CD14-positive monocyte (primary cell): ENCODE data around the gene PIK3AP1. TPM values are rescaled to one million over a fixed set of nuclear protein-coding genes. Genes with fewer than 3 reads are reported as not detected.

Experiments used
- DNase-seq, 3 donors: peaks; one replicate each; pipeline ENCODE4 v3.0.0-alpha.2; 2011 to 2022
- H2AFZ ChIP-seq: 2 replicates; pipeline ENCODE4 v1.6.0; 2012; ENCODE audit warnings: mild to moderate bottlenecking, low read depth, low read length, inconsistent platforms; ENCODE audit not compliant: insufficient read depth, poor library complexity, severe bottlenecking
- H3K27ac ChIP-seq, 2 donors: 1 replicate in 1 of 2; 2 replicates in 1 of 2; pipeline ENCODE4 v1.5.1; 2012 to 2013; ENCODE audit warnings: low read length in 2 of 2, control low read depth in 1 of 2, inconsistent platforms in 1 of 2, low read depth in 1 of 2, mild to moderate bottlenecking in 1 of 2
- H3K27me3 ChIP-seq, 2 donors: one replicate each; pipeline versions ENCODE4 v1.6.0 to v1.6.1; 2011 to 2013; ENCODE audit warnings: low read length in 2 of 2; ENCODE audit not compliant: control insufficient read depth in 2 of 2, insufficient read depth in 2 of 2
- H3K36me3 ChIP-seq, 2 donors: replicated peaks in 1 of 2; 1 replicate in 1 of 2; 2 replicates in 1 of 2; pipeline versions ENCODE4 v1.5.1 to v1.6.1; 2012 to 2013; ENCODE audit warnings: low read length in 2 of 2, control low read depth in 1 of 2, inconsistent platforms in 1 of 2, mild to moderate bottlenecking in 1 of 2; ENCODE audit not compliant: insufficient read depth in 2 of 2, control insufficient read depth in 1 of 2
- H3K4me1 ChIP-seq, 2 donors: 1 replicate in 1 of 2; 2 replicates in 1 of 2; pipeline versions ENCODE4 v1.5.1 to v1.6.1; 2012 to 2013; ENCODE audit warnings: low read length in 2 of 2, control low read depth in 1 of 2, inconsistent platforms in 1 of 2, mild to moderate bottlenecking in 1 of 2, moderate library complexity in 1 of 2; ENCODE audit not compliant: insufficient read depth in 2 of 2, control insufficient read depth in 1 of 2
- H3K4me2 ChIP-seq: replicated peaks from 2 replicates; pipeline ENCODE3; 2012; ENCODE audit warnings: low read length, moderate library complexity, mild to moderate bottlenecking; ENCODE audit not compliant: poor library complexity, severe bottlenecking; ENCODE audit errors: extremely low read depth
- H3K4me3 ChIP-seq, 3 experiments: fragments of 200-600 bp in 1 of 3; sonication (generic) in 1 of 3; replicated peaks in 1 of 3; 1 replicate in 2 of 3; 2 replicates in 1 of 3; pipeline ENCODE4 v1.5.1; 2011 to 2013; ENCODE audit warnings: low read length in 3 of 3, mild to moderate bottlenecking in 3 of 3, control low read depth in 2 of 3, low read depth in 2 of 3, inconsistent platforms in 1 of 3, moderate library complexity in 1 of 3
- H3K79me2 ChIP-seq: 2 replicates; pipeline ENCODE4 v1.6.0; 2012; ENCODE audit warnings: mild to moderate bottlenecking, control low read depth, inconsistent platforms, low read length, moderate library complexity; ENCODE audit not compliant: insufficient read depth
- H3K9ac ChIP-seq: 2 replicates; pipeline ENCODE4 v1.6.0; 2017; ENCODE audit warnings: low read length, mild to moderate bottlenecking; ENCODE audit not compliant: insufficient read depth, poor library complexity, severe bottlenecking
- H3K9me3 ChIP-seq, 2 donors: replicated peaks in 1 of 2; 1 replicate in 1 of 2; 2 replicates in 1 of 2; pipeline versions ENCODE4 v1.5.1 to v1.6.1; 2012 to 2013; ENCODE audit warnings: low read length in 2 of 2, control low read depth in 1 of 2; ENCODE audit not compliant: control insufficient read depth in 1 of 2, insufficient read depth in 1 of 2
- H4K20me1 ChIP-seq: 2 replicates; pipeline ENCODE4 v1.6.0; 2012; ENCODE audit warnings: mild to moderate bottlenecking, low read length, control low read depth, moderate library complexity; ENCODE audit not compliant: insufficient read depth
- H3K27ac Mint-ChIP-seq, 7 donors: one replicate each; pipeline ENCODE4 v1.8.0; 2020; ENCODE audit warnings: mild to moderate bottlenecking in 7 of 7, mixed read lengths in 7 of 7, moderate library complexity in 6 of 7, inconsistent platforms in 2 of 7
- H3K27me3 Mint-ChIP-seq, 3 donors: one replicate each; pipeline ENCODE4 v1.8.0; 2021 to 2022; ENCODE audit warnings: low read depth in 3 of 3, mild to moderate bottlenecking in 3 of 3, mixed read lengths in 3 of 3, moderate library complexity in 3 of 3, inconsistent platforms in 1 of 3
- H3K36me3 Mint-ChIP-seq, 2 donors: one replicate each; pipeline ENCODE4 v1.8.0; 2020; ENCODE audit warnings: mixed read lengths in 2 of 2, inconsistent platforms in 1 of 2, mild to moderate bottlenecking in 1 of 2
- H3K4me1 Mint-ChIP-seq: one replicate; pipeline ENCODE4 v1.8.0; 2020; ENCODE audit warnings: mild to moderate bottlenecking, mixed read lengths
- H3K4me3 Mint-ChIP-seq, 2 donors: one replicate each; pipeline ENCODE4 v1.8.0; 2020; ENCODE audit warnings: mild to moderate bottlenecking in 2 of 2, mixed read lengths in 2 of 2, moderate library complexity in 1 of 2
- H3K9me3 Mint-ChIP-seq, 7 donors: one replicate each; pipeline ENCODE4 v1.8.0; 2020 to 2022; ENCODE audit warnings: mixed read lengths in 7 of 7, mild to moderate bottlenecking in 6 of 7, moderate library complexity in 6 of 7, inconsistent platforms in 2 of 7
- CTCF ChIP-seq: fragments of 200-600 bp; IDR thresholded peaks from one replicate; pipeline ENCODE4 v1.8.0; 2022; ENCODE audit warnings: antibody characterized with exemption, mild to moderate bottlenecking
- WGBS: methylation state at CpG from one replicate; pipeline ENCODE4 v1.1.5; 2013; ENCODE audit warnings: missing lambda C conversion rate; ENCODE audit not compliant: insufficient coverage; 5-methylcytosine and 5-hydroxymethylcytosine counted together
- intact Hi-C, 2 donors: fragments of 100-400 bp; cut with micrococcal nuclease; formaldehyde crosslinking; loops; one replicate each; pipeline versions ENCODE4 v1.15.0 to v1.15.1; 2023
- polyA plus RNA-seq, 3 donors: library from polyadenylated mRNA; depleted of rRNA in 1 of 3; unstranded in 2 of 3; stranded (reverse) in 1 of 3; fragments of 300-500 nt in 2 of 3; fragments of >200 nt in 1 of 3; fragmentation: Illumina TruSeq in 2 of 3; gene quantifications; 1 replicate in 2 of 3; 2 replicates in 1 of 3; pipeline ENCODE4 v1.2.3, GENCODE V29; 2012 to 2021

Gene PIK3AP1
- polyA plus RNA-seq, 3 donors: 95.5 to 157 (median 112) TPM

GRCh38 chr10:96636551-96636950, 83.8 kb downstream of the PIK3AP1 start:
- Histone ChIP-seq H3K79me2 (peaks cover 64% of the 10 kb centered on the region), H3K27ac (peak overlapping the region in 1 of 2 donors; percentile 34), H3K4me3 (no peak overlapping the region), H3K4me2 (no peak overlapping the region), H3K9ac (no peak overlapping the region), H3K4me1 (no peaks in the 10 kb centered on the region), H3K9me3 (no peaks in the 10 kb centered on the region), H3K27me3 (no peaks in the 10 kb centered on the region), H4K20me1 (peaks cover 88% of the 10 kb centered on the region), H2AFZ (no peak overlapping the region), H3K36me3 (peaks cover 70 to 94% of the 10 kb centered on the region in 2 donors)
- H3K4me1 Mint-ChIP-seq: peaks cover 13% of the 10 kb centered on the region
- no peak for DNase-seq
- no peak for TF ChIP-seq CTCF
- WGBS: 100% methylated on average over 1 of the region's 1 CpG
- no peak overlapping the region for H3K4me3 Mint-ChIP-seq
- no peaks in the 10 kb centered on the region for H3K27me3 Mint-ChIP-seq
- peaks cover 59 to 85% of the 10 kb centered on the region in 2 donors for H3K36me3 Mint-ChIP-seq
- intact Hi-C loops: loop anchor here in 1 of 2 donors (5.0 kb wide), 1 partner anchor 386 kb away; no protein-coding TSS in a partner anchor
- peak overlapping the region in 2 of 7 donors; percentile 12 to 58 for H3K27ac Mint-ChIP-seq
- H3K9me3 Mint-ChIP-seq: no peaks in the 10 kb centered on the region

- H3K9me3 Mint-ChIP-seq: no peaks in the 10 kb centered on the region
- intact Hi-C loops: no loop called here
- peak overlapping the region in 3 of 7 donors; percentile 4 to 11 (median 10) for H3K27ac Mint-ChIP-seq
- H4K20me1 ChIP-seq: peaks cover 81% of the 10 kb centered on the region
- no peak overlapping the region for H3K4me3 Mint-ChIP-seq
- TF ChIP-seq CTCF: no peak
- no peaks in the 10 kb centered on the region for H3K9me3 ChIP-seq
- no peak overlapping the region for H3K4me3 ChIP-seq
- H3K27me3 Mint-ChIP-seq: no peaks in the 10 kb centered on the region
- no peak overlapping the region for H2AFZ ChIP-seq
- no peak for DNase-seq
- H3K4me2 ChIP-seq: no peak overlapping the region
- peaks cover 6% of the 10 kb centered on the region for H3K4me1 Mint-ChIP-seq
- 83% methylated on average over 1 of the region's 4 CpGs for WGBS
- peaks cover 57 to 84% of the 10 kb centered on the region in 2 donors for H3K36me3 Mint-ChIP-seq
- H3K27ac ChIP-seq: no peak overlapping the region
- H3K9ac ChIP-seq: no peak overlapping the region
- peaks cover 76 to 93% of the 10 kb centered on the region in 2 donors for H3K36me3 ChIP-seq
- H3K4me1 ChIP-seq: no peaks in the 10 kb centered on the region
- H3K27me3 ChIP-seq: no peaks in the 10 kb centered on the region
- H3K79me2 ChIP-seq: peaks cover 46% of the 10 kb centered on the region
These were observed 87.2 kb downstream of the PIK3AP1 start for GRCh38 chr10:96632974-96633710.
